PC-9 (cell line): Measurements from ENCODE around the gene UVRAG.

Experiments
- CTCF ChIP-seq: fragments of 200-600 bp; sonication (generic); conservative IDR thresholded peaks from 2 replicates; pipeline ENCODE4 v1.6.1; 2017; ENCODE audit warnings: mixed run types, antibody characterized with exemption, mild to moderate bottlenecking, moderate library complexity
- EZH2 ChIP-seq: fragments of 200-600 bp; sonication (generic); IDR thresholded peaks from 2 replicates; pipeline ENCODE4 v1.8.0; 2017; ENCODE audit warnings: antibody characterized with exemption, low read depth

GRCh38 chr11:76131142-76131541 is 316.1 kb downstream of the UVRAG start:
- TF ChIP-seq CTCF (no peak), EZH2 (no peak)
